22Rv1 (cell line): ENCODE measurements around the gene TMEM178B.

Source experiments
- H3K27ac ChIP-seq: fragments of 450-650 bp; 2 replicates; pipeline ENCODE4 v1.5.1; 2017
- ZFX ChIP-seq: fragments of 450-650 bp; IDR thresholded peaks from 2 replicates; pipeline ENCODE4 v1.6.1; 2017; ENCODE audit warnings: antibody characterized with exemption, borderline replicate concordance
- TF ChIP-seq, protein P1 (sequence below): fragments of 450-650 bp; IDR thresholded peaks from 2 replicates; pipeline ENCODE4 v1.5.1; 2017; ENCODE audit warnings: mild to moderate bottlenecking

The TMEM178B gene

DNA sequence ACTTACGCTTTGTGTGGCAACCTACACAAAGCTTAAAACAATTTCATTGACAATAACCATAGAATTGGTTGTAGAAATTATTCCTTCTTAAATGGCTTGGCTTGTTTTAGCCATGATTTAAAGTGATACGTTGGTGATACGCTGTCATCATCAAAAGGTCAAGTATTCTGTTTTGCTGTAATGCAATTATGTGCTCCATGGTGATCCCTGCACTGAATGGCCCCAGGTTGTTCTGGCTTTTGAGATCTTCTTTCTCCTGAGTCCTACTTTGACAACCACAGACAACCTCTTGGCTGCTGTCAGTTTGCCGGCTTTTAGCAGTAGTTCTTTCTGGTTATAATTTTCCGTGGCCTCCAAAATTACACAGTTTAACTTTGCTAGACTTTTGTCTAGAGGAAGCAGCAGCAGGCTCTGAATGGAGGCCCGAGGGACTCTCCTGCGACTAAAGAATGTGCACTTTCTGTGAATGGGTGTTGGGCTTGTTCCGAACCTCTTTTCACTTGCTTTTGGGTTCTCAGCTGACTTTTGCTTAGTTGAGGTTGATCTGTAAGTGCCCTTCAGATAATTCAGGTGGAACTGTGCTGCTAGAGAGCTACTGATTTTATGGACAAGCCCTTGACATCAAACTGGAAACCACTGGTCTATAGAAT, 104.7 kb downstream of the TMEM178B start:
- no peak overlapping the region for H3K27ac ChIP-seq
- no peak for TF ChIP-seq ZFX
- TF ChIP-seq, protein P1, sequence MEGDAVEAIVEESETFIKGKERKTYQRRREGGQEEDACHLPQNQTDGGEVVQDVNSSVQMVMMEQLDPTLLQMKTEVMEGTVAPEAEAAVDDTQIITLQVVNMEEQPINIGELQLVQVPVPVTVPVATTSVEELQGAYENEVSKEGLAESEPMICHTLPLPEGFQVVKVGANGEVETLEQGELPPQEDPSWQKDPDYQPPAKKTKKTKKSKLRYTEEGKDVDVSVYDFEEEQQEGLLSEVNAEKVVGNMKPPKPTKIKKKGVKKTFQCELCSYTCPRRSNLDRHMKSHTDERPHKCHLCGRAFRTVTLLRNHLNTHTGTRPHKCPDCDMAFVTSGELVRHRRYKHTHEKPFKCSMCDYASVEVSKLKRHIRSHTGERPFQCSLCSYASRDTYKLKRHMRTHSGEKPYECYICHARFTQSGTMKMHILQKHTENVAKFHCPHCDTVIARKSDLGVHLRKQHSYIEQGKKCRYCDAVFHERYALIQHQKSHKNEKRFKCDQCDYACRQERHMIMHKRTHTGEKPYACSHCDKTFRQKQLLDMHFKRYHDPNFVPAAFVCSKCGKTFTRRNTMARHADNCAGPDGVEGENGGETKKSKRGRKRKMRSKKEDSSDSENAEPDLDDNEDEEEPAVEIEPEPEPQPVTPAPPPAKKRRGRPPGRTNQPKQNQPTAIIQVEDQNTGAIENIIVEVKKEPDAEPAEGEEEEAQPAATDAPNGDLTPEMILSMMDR = no peak

DNA sequence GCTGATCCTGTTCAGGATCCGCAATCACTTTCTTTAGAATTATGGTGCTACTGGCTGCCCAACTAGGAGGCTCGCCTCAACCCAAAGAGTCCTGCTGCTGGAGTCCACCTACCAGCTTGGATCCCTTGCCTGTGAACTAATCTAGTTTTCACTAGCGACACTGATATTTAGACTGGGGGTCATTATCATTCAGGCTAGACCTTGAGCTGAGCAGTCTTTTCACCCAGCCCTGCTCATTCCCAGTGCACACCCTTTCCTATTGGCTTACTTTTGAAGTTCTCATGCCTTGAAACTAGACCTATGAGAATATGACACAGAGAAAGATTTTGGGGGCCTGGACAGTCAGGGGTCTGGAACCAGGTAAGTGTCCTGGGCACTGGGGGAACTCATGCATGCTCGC, 107.9 kb downstream of the TMEM178B start:
- no peak overlapping the region for H3K27ac ChIP-seq
- no peak for TF ChIP-seq ZFX
- TF ChIP-seq, protein P1 = no peak

DNA sequence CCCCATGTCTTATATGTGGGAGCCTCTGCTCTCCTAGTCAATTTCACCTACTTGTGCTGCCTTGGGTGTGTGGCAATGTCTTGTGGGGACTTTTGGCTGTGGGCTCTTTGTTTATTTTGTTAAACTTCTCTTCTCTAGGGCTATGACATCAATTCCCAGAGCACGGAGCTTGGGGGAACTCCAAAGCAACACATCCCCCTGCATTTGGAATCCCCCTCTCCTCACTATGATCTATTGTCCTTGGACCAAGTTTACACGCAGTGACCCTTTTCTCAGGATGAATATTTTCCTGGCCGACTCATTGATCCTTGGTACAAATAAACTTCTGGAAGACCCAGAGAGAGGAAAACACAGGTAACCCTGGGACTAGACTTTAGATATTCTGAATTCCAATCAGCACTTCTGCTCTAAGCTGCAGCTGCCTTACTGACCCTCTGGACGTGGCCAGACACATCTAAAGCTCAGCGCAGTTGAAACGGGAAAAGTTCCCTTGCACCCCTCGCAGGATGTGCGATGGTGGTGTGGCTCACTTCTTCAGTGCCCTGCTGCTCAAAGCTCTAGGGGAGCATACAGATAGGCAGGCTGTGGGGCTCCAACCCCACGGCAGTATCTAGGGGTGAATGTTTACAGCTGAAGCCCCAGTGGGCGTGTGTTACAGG, 110.8 kb downstream of the TMEM178B start:
- TF ChIP-seq, protein P1 = no peak
- no peak for TF ChIP-seq ZFX

DNA sequence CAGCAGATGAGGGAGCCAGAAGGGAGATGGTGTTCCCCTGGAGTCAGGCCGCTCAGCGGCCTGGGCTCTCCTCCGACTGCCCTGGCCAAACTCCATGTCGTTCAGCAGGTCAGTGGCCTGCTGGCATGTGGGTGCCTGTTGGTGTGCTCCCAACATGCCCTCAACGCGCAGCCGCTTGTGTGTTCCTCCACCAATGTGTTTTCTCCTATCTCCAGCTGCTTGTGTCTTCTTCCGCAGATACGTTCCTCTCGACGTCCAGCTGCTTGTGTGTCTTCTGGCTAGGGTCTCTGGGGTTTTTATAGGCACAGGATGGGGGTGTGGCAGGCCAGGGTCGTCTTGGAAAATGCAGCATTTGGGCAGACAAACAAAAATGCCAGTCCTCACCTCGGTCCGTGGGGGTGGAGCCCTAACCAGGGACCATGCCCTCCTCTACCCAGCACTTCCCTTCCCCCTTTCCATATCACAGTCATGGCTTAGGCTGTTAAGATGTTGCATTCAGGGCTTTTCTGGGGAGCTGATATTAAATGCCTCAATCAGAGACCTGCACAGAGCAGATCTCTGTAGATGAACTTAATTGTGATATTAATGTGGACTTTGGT, 111.6 kb downstream of the TMEM178B start:
- no peak overlapping the region for H3K27ac ChIP-seq
- TF ChIP-seq, protein P1 = no peak
- no peak for TF ChIP-seq ZFX

More for the DNA sequence above, 110.8 kb downstream of the TMEM178B start:
- H3K27ac ChIP-seq = no peak overlapping the region

DNA sequence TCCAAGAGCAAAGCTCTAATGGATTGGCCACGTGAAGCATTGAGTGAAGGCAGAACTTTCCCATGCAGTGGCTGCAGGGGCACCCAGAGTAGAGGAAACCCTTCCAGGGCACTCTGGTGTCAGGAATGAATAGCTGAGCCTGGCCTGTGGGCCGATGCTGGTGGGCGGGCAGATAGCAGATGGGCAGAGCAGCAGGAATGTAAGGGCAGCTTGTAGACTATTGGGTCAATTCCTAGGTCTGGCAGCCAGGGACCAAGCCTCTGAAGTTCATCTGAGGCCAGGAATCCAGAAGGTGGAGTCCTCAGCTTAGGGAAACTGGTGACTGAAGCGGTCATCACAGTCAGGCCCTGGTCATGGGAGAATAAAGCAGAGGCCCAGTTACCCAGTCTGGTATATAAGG, 115.4 kb downstream of the TMEM178B start:
- H3K27ac ChIP-seq = no peak overlapping the region
- TF ChIP-seq, protein P1 = no peak
- TF ChIP-seq ZFX = no peak

DNA sequence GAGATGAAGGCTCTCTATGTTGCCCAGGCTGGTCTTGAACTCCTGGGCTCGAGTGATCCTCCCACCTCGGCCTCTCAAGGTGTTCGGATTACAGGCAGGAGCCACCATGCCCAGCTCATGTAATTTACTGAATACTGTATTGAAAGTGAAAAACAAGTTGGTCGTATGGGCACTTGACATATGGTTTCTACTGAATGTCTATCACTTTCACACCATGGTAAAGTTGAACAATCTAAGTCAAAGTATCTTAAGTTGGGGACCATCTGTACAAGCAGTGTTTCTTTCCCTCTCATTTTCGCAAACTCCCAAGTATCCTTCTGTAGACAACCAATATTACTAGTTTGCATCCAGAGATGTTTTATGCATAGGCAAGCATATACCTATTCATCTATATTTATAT, 116.6 kb downstream of the TMEM178B start:
- no peak overlapping the region for H3K27ac ChIP-seq
- TF ChIP-seq, protein P1 = no peak
- TF ChIP-seq ZFX = no peak

DNA sequence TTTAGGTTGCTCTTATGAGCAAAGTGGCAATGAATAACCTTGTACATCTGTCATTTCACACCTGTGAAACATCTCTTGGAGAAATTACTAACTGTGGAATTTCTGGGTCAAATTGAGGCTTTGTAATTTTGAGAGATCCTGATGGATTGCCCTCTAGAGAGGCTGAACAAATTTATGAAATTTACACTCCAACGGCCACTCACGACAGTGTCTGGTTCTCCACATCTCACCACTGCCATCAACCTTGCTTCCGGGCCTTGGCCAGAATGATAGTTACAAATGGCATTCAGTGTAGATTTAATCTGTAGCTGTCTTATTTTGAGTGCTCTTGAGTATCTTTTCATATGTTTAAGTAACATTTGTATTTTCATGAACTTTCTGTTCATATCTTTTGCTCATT, 117.4 kb downstream of the TMEM178B start:
- H3K27ac ChIP-seq = no peak overlapping the region
- TF ChIP-seq, protein P1 = no peak
- no peak for TF ChIP-seq ZFX
